Sigmoid colon (tissue), 4 donors: ENCODE measurements around the gene CYS1.

Source experiments
- POLR2A ChIP-seq, 2 donors: fragments of 450-650 bp; IDR thresholded peaks; one replicate each; pipeline ENCODE4 v1.6.1; 2016; ENCODE audit warnings: antibody characterized with exemption in 2 of 2, mild to moderate bottlenecking in 2 of 2, moderate library complexity in 2 of 2
- POLR2AphosphoS5 ChIP-seq, 4 donors: sonication (generic); formaldehyde crosslinking; IDR thresholded peaks; one replicate each; pipeline ENCODE4 v1.6.1; 2017; ENCODE audit warnings: antibody characterized with exemption in 4 of 4
- TF ChIP-seq, protein P1 (sequence below), 4 experiments: fragments of 450-650 bp in 3 of 4; fragments of 200-600 bp in 1 of 4; IDR thresholded peaks; one replicate each; pipeline ENCODE4 v1.5.1; 2016 to 2019; ENCODE audit warnings: antibody characterized with exemption in 4 of 4, mild to moderate bottlenecking in 3 of 4, moderate library complexity in 2 of 4

GRCh38 chr2:10119027-10119325, 38.8 kb upstream of the CYS1 start:
- TF ChIP-seq, protein P1, sequence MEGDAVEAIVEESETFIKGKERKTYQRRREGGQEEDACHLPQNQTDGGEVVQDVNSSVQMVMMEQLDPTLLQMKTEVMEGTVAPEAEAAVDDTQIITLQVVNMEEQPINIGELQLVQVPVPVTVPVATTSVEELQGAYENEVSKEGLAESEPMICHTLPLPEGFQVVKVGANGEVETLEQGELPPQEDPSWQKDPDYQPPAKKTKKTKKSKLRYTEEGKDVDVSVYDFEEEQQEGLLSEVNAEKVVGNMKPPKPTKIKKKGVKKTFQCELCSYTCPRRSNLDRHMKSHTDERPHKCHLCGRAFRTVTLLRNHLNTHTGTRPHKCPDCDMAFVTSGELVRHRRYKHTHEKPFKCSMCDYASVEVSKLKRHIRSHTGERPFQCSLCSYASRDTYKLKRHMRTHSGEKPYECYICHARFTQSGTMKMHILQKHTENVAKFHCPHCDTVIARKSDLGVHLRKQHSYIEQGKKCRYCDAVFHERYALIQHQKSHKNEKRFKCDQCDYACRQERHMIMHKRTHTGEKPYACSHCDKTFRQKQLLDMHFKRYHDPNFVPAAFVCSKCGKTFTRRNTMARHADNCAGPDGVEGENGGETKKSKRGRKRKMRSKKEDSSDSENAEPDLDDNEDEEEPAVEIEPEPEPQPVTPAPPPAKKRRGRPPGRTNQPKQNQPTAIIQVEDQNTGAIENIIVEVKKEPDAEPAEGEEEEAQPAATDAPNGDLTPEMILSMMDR (IDR thresholded peaks at IDR 0.05), result no peak
- no peak for TF ChIP-seq POLR2AphosphoS5 (IDR thresholded peaks at IDR 0.05)
- TF ChIP-seq POLR2A (IDR thresholded peaks at IDR 0.05), result no peak
